IPS-18a (cell line): ENCODE data around the gene RPL12.
A peak's percentile ranks its signal among the peaks of the same experiment; 100 is the strongest.

Source experiments
- H3K27ac ChIP-seq: one replicate; pipeline ENCODE4 v1.5.1; 2013; ENCODE audit warnings: low read length
- H3K27me3 ChIP-seq: one replicate; pipeline ENCODE4 v1.6.1; 2013; ENCODE audit warnings: mild to moderate bottlenecking, low read length; ENCODE audit not compliant: control insufficient read depth, insufficient read depth
- H3K36me3 ChIP-seq: one replicate; pipeline ENCODE4 v1.6.1; 2013; ENCODE audit warnings: low read depth, low read length; ENCODE audit not compliant: control insufficient read depth
- H3K4me1 ChIP-seq: one replicate; pipeline ENCODE4 v1.6.1; 2013; ENCODE audit warnings: low read depth, low read length; ENCODE audit not compliant: control insufficient read depth
- H3K4me3 ChIP-seq: one replicate; pipeline ENCODE4 v1.5.1; 2013; ENCODE audit warnings: low read length
- H3K9ac ChIP-seq: one replicate; pipeline ENCODE4 v1.6.1; 2013; ENCODE audit warnings: mild to moderate bottlenecking, low read length, moderate library complexity
- H3K9me3 ChIP-seq: one replicate; pipeline ENCODE4 v1.6.1; 2013; ENCODE audit warnings: low read depth, low read length; ENCODE audit not compliant: control insufficient read depth

The RPL12 gene

GRCh38 chr9:127424676-127424999, 26.6 kb downstream of the RPL12 start:
- peaks cover 8% of the 10 kb centered on the region for H3K36me3 ChIP-seq
- H3K4me1 ChIP-seq, result peaks cover 4% of the 10 kb centered on the region
- H3K4me3 ChIP-seq, result peak overlapping the region; percentile 96
- no peaks in the 10 kb centered on the region for H3K27me3 ChIP-seq
- H3K9ac ChIP-seq, result peak overlapping the region; percentile 74
- H3K27ac ChIP-seq, result no peak overlapping the region
- no peaks in the 10 kb centered on the region for H3K9me3 ChIP-seq

GRCh38 chr9:127423934-127424675, 27.1 kb downstream of the RPL12 start, which contains the start of gene ZNF79:
Gene ZNF79, plus strand, starts transcription at chr9:127424382. Its CDS starts 406 bp downstream, at chr9:127424788.
- Histone ChIP-seq H3K9me3 (no peaks in the 10 kb centered on the region), H3K27me3 (no peaks in the 10 kb centered on the region), H3K27ac (peak within 1 kb of the TSS; percentile 94), H3K36me3 (peaks cover 2% of the 10 kb centered on the region), H3K9ac (peak within 1 kb of the TSS; percentile 74), H3K4me3 (peak within 1 kb of the TSS; percentile 96), H3K4me1 (peaks cover 4% of the 10 kb centered on the region)

GRCh38 chr9:127423476-127423933, 27.7 kb downstream of the RPL12 start:
- H3K36me3 ChIP-seq, result no peaks in the 10 kb centered on the region
- H3K4me3 ChIP-seq, result peak overlapping the region; percentile 96
- peaks cover 4% of the 10 kb centered on the region for H3K4me1 ChIP-seq
- H3K9ac ChIP-seq, result peak overlapping the region; percentile 74
- H3K27ac ChIP-seq, result peak overlapping the region; percentile 94
- H3K27me3 ChIP-seq, result no peaks in the 10 kb centered on the region
- H3K9me3 ChIP-seq, result no peaks in the 10 kb centered on the region

- Histone ChIP-seq H3K4me1 (peaks cover 4% of the 10 kb centered on the region), H3K27me3 (no peaks in the 10 kb centered on the region), H3K27ac (no peak overlapping the region), H3K9me3 (no peaks in the 10 kb centered on the region), H3K36me3 (no peaks in the 10 kb centered on the region), H3K9ac (peak overlapping the region; percentile 74), H3K4me3 (peak overlapping the region; percentile 96)
These were observed 28.4 kb downstream of the RPL12 start for GRCh38 chr9:127422787-127423186.

GRCh38 chr9:127422133-127422782, 28.9 kb downstream of the RPL12 start:
- Histone ChIP-seq H3K9ac (no peak overlapping the region), H3K36me3 (no peaks in the 10 kb centered on the region), H3K9me3 (no peaks in the 10 kb centered on the region), H3K4me3 (peak overlapping the region; percentile 96), H3K4me1 (peaks cover 4% of the 10 kb centered on the region), H3K27ac (no peak overlapping the region), H3K27me3 (no peaks in the 10 kb centered on the region)

GRCh38 chr9:127421057-127421456, 30.1 kb downstream of the RPL12 start:
- H3K27me3 ChIP-seq, result no peaks in the 10 kb centered on the region
- H3K9ac ChIP-seq, result no peak overlapping the region
- H3K4me1 ChIP-seq, result peaks cover 4% of the 10 kb centered on the region
- H3K9me3 ChIP-seq, result no peaks in the 10 kb centered on the region
- H3K4me3 ChIP-seq, result no peak overlapping the region
- no peak overlapping the region for H3K27ac ChIP-seq
- no peaks in the 10 kb centered on the region for H3K36me3 ChIP-seq

- no peak overlapping the region for H3K9ac ChIP-seq
- H3K27ac ChIP-seq, result no peak overlapping the region
- no peaks in the 10 kb centered on the region for H3K9me3 ChIP-seq
- H3K4me1 ChIP-seq, result no peaks in the 10 kb centered on the region
- H3K4me3 ChIP-seq, result no peak overlapping the region
- no peaks in the 10 kb centered on the region for H3K27me3 ChIP-seq
- H3K36me3 ChIP-seq, result no peaks in the 10 kb centered on the region
These were observed 31.9 kb downstream of the RPL12 start for GRCh38 chr9:127419348-127419747.

- Histone ChIP-seq H3K27me3 (no peaks in the 10 kb centered on the region), H3K27ac (no peak overlapping the region), H3K4me1 (no peaks in the 10 kb centered on the region), H3K36me3 (no peaks in the 10 kb centered on the region), H3K9ac (no peak overlapping the region), H3K9me3 (no peaks in the 10 kb centered on the region), H3K4me3 (no peak overlapping the region)
These were observed 33.2 kb downstream of the RPL12 start for GRCh38 chr9:127418037-127418471.

GRCh38 chr9:127417131-127418036, 33.8 kb downstream of the RPL12 start:
- Histone ChIP-seq H3K9ac (no peak overlapping the region), H3K4me1 (no peaks in the 10 kb centered on the region), H3K9me3 (no peaks in the 10 kb centered on the region), H3K27me3 (no peaks in the 10 kb centered on the region), H3K27ac (no peak overlapping the region), H3K4me3 (no peak overlapping the region), H3K36me3 (no peaks in the 10 kb centered on the region)

GRCh38 chr9:127415657-127416056, 35.5 kb downstream of the RPL12 start:
- Histone ChIP-seq H3K4me1 (no peaks in the 10 kb centered on the region), H3K27ac (no peak overlapping the region)

GRCh38 chr9:127415141-127415540, 36.1 kb downstream of the RPL12 start:
- Histone ChIP-seq H3K9ac (no peak overlapping the region), H3K4me3 (no peak overlapping the region), H3K9me3 (no peaks in the 10 kb centered on the region), H3K27ac (no peak overlapping the region), H3K36me3 (no peaks in the 10 kb centered on the region), H3K27me3 (no peaks in the 10 kb centered on the region), H3K4me1 (no peaks in the 10 kb centered on the region)

More at GRCh38 chr9:127415657-127416056, 35.5 kb downstream of the RPL12 start:
- no peak overlapping the region for H3K9ac ChIP-seq
- H3K27me3 ChIP-seq, result no peaks in the 10 kb centered on the region
- H3K36me3 ChIP-seq, result no peaks in the 10 kb centered on the region
- H3K4me3 ChIP-seq, result no peak overlapping the region
- no peaks in the 10 kb centered on the region for H3K9me3 ChIP-seq
